ENCODE measurements around the gene EMILIN3.

Gene EMILIN3

GRCh38 chr20:41334036-41334435 lies 32.6 kb downstream of the EMILIN3 start:
- ChIA-PET CTCF (no interaction called here), POLR2A (no interaction called here)
- TF ChIP-seq TARDBP (IDR thresholded peaks at IDR 0.05) (no peak), FOXA1 (IDR thresholded peaks at IDR 0.05) (no peak), LEF1 (IDR thresholded peaks at IDR 0.05; ENCODE audit: borderline replicate concordance) (no peak), FOXM1 (IDR thresholded peaks at IDR 0.05; ENCODE audit: borderline replicate concordance) (no peak), ZNF384 (IDR thresholded peaks at IDR 0.05) (no peak), CTBP1 (IDR thresholded peaks at IDR 0.05; ENCODE audit: borderline replicate concordance) (no peak)
- no peak for DNase-seq (ENCODE audit: extremely low spot score)

- no peak for DNase-seq (ENCODE audit: extremely low spot score)
These were observed 34.9 kb downstream of the EMILIN3 start for GRCh38 chr20:41331731-41332130.

GRCh38 chr20:41330941-41331340 lies 35.7 kb downstream of the EMILIN3 start:
- POLR2A ChIA-PET = no interaction called here

More at GRCh38 chr20:41331731-41332130, 34.9 kb downstream of the EMILIN3 start:
- TF ChIP-seq TARDBP (IDR thresholded peaks at IDR 0.05) = no peak
- TF ChIP-seq ELF4 (IDR thresholded peaks at IDR 0.05) = no peak
- no peak for TF ChIP-seq PKNOX1 (IDR thresholded peaks at IDR 0.05)
- no peak for TF ChIP-seq ZNF384 (IDR thresholded peaks at IDR 0.05)
- TF ChIP-seq ARNT (IDR thresholded peaks at IDR 0.05) = no peak
- TF ChIP-seq HDGF (IDR thresholded peaks at IDR 0.05; ENCODE audit: borderline replicate concordance) = no peak
- TF ChIP-seq SUZ12 (IDR thresholded peaks at IDR 0.05) = no peak
- TF ChIP-seq FOXM1 (IDR thresholded peaks at IDR 0.05; ENCODE audit: borderline replicate concordance) = no peak
- TF ChIP-seq SP1 (IDR thresholded peaks at IDR 0.05) = no peak
- no peak for TF ChIP-seq LEF1 (IDR thresholded peaks at IDR 0.05; ENCODE audit: borderline replicate concordance)
- no peak for TF ChIP-seq BHLHE40 (IDR thresholded peaks at IDR 0.05; ENCODE audit: borderline replicate concordance)
- TF ChIP-seq FOXA1 (IDR thresholded peaks at IDR 0.05) = no peak
- TF ChIP-seq CTBP1 (IDR thresholded peaks at IDR 0.05; ENCODE audit: borderline replicate concordance) = no peak
- TF ChIP-seq FOXK2 (IDR thresholded peaks at IDR 0.05) = no peak
- TF ChIP-seq NFRKB (IDR thresholded peaks at IDR 0.05) = no peak
- ChIA-PET CTCF (no interaction called here), POLR2A (no interaction called here)

GRCh38 chr20:41330343-41330720 lies 36.3 kb downstream of the EMILIN3 start:
- ChIA-PET POLR2A (no interaction called here), CTCF (no interaction called here)
- TF ChIP-seq ZNF384 (IDR thresholded peaks at IDR 0.05) (no peak), HDGF (IDR thresholded peaks at IDR 0.05; ENCODE audit: borderline replicate concordance) (no peak), FOXK2 (IDR thresholded peaks at IDR 0.05) (no peak), PKNOX1 (IDR thresholded peaks at IDR 0.05) (no peak), FOXA1 (IDR thresholded peaks at IDR 0.05) (no peak), ELF4 (IDR thresholded peaks at IDR 0.05) (no peak), FOXM1 (IDR thresholded peaks at IDR 0.05; ENCODE audit: borderline replicate concordance) (no peak), TARDBP (IDR thresholded peaks at IDR 0.05) (no peak), BHLHE40 (IDR thresholded peaks at IDR 0.05; ENCODE audit: borderline replicate concordance) (no peak)
- DNase-seq (ENCODE audit: extremely low spot score) = no peak

More at GRCh38 chr20:41330941-41331340, 35.7 kb downstream of the EMILIN3 start:
- CTCF ChIA-PET = interaction anchor here (0.7 kb wide), 1 partner anchor 81 kb away, joined by 4 read pairs; no protein-coding TSS in a partner anchor
- TF ChIP-seq L3MBTL2 (conservative IDR thresholded peaks at IDR 0.05) (no peak), PKNOX1 (IDR thresholded peaks at IDR 0.05) (no peak), ZNF384 (IDR thresholded peaks at IDR 0.05) (no peak), HDGF (IDR thresholded peaks at IDR 0.05; ENCODE audit: borderline replicate concordance) (no peak), CTBP1 (IDR thresholded peaks at IDR 0.05; ENCODE audit: borderline replicate concordance) (no peak), NFRKB (IDR thresholded peaks at IDR 0.05) (no peak), FOXK2 (IDR thresholded peaks at IDR 0.05) (no peak), FOXA1 (IDR thresholded peaks at IDR 0.05) (no peak), ELF4 (IDR thresholded peaks at IDR 0.05) (no peak), SUZ12 (IDR thresholded peaks at IDR 0.05) (no peak), TARDBP (IDR thresholded peaks at IDR 0.05) (no peak), ARNT (IDR thresholded peaks at IDR 0.05) (no peak), SP1 (IDR thresholded peaks at IDR 0.05) (no peak), FOXM1 (IDR thresholded peaks at IDR 0.05; ENCODE audit: borderline replicate concordance) (no peak), BHLHE40 (IDR thresholded peaks at IDR 0.05; ENCODE audit: borderline replicate concordance) (no peak), LEF1 (IDR thresholded peaks at IDR 0.05; ENCODE audit: borderline replicate concordance) (no peak)
- DNase-seq (ENCODE audit: extremely low spot score) = no peak

- no peak for TF ChIP-seq L3MBTL2 (conservative IDR thresholded peaks at IDR 0.05)
- TF ChIP-seq FOXA1 (IDR thresholded peaks at IDR 0.05) = no peak
- TF ChIP-seq FOXK2 (IDR thresholded peaks at IDR 0.05) = no peak
- TF ChIP-seq FOXM1 (IDR thresholded peaks at IDR 0.05; ENCODE audit: borderline replicate concordance) = no peak
- no peak for TF ChIP-seq ELF4 (IDR thresholded peaks at IDR 0.05)
- no peak for TF ChIP-seq SP1 (IDR thresholded peaks at IDR 0.05)
- no peak for TF ChIP-seq LEF1 (IDR thresholded peaks at IDR 0.05; ENCODE audit: borderline replicate concordance)
- no peak for TF ChIP-seq BHLHE40 (IDR thresholded peaks at IDR 0.05; ENCODE audit: borderline replicate concordance)
- no peak for TF ChIP-seq TARDBP (IDR thresholded peaks at IDR 0.05)
- TF ChIP-seq SUZ12 (IDR thresholded peaks at IDR 0.05) = no peak
- TF ChIP-seq NFRKB (IDR thresholded peaks at IDR 0.05) = no peak
- no peak for TF ChIP-seq ZNF384 (IDR thresholded peaks at IDR 0.05)
- TF ChIP-seq PKNOX1 (IDR thresholded peaks at IDR 0.05) = no peak
- TF ChIP-seq HDGF (IDR thresholded peaks at IDR 0.05; ENCODE audit: borderline replicate concordance) = no peak
- no peak for TF ChIP-seq CTBP1 (IDR thresholded peaks at IDR 0.05; ENCODE audit: borderline replicate concordance)
- TF ChIP-seq ARNT (IDR thresholded peaks at IDR 0.05) = no peak
- POLR2A ChIA-PET = interaction anchor here (1.1 to 1.2 kb wide), 2 partner anchors 12 to 157 kb away, joined by 3 to 8 read pairs; partner anchors contain the start of gene ZHX3
- CTCF ChIA-PET = interaction anchor here (0.6 to 1.4 kb wide), 2 partner anchors 36 to 157 kb away, joined by 5 to 7 read pairs; no protein-coding TSS in a partner anchor
- DNase-seq (ENCODE audit: extremely low spot score) = no peak
These were observed 36.9 kb downstream of the EMILIN3 start for GRCh38 chr20:41329435-41330342.

Measured in HEK293T (cell line).